ENCODE results near the gene SNAPC4. TPM values are rescaled to one million over a fixed set of nuclear protein-coding genes. Genes with fewer than 3 reads are reported as not detected.

The SNAPC4 gene
- total and polyA plus RNA-seq, 9 of the 15 experiments (the other 6 are each of a cell fraction or from before 2014, with no cell fraction given): 0.21 to 21.8 (median 8.8) TPM

DNA sequence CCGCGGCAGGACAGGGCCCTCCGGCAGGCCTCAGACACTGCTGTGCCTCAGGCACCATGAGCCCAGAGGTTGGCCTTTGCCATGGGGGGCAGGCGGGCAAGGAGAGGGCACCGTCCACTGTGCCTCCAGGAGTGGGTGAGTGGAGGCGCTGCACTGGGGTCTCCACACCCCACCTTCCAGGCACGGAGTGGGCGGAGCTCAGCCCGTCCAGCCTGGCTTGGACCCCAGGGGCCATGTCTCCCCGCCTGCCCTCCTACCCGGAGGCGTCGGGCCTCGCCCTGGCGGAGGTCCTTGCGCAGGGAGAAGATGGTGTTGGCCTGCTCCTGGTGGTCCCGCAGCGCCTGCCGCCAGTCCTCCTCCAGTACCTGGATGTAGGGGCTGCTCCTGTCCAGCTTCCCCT lies 29.9 kb downstream of the SNAPC4 start:
- in situ Hi-C loops (cut with MboI): no loop called here

DNA sequence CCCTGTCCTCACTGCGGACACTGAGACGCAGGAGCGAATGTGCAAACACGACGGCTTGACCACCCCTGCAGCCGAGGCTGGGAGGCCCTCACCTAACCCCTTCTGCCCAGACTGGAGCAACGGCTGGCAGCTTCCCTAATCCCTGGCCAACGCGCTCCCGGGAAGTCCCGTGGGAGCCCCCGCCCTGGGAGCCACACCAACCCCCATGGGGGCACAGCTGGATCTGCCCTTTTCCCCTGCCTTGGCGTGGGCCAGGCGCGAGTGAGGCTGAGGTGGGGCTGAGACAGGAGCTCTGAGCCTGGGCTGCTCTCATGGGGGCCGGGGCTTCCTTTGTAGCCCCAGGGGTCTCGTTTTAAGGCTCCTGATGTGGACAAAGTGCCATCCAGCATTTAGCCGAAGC lies 31.8 kb downstream of the SNAPC4 start:
- H4K20me1 ChIP-seq (replicated peaks; ENCODE audit: control insufficient read depth, insufficient read depth, low read length): no peaks in the 10 kb centered on the region
- ATAC-seq (no peak), FAIRE-seq (no peak), DNase-seq (ENCODE audit: extremely low read depth in 1 of 4, low spot score in 3 of 4) (no peak)
- H3K4me1 ChIP-seq (replicated peaks in 1 of 2; ENCODE audit: control insufficient read depth in 2 of 2, insufficient read depth in 2 of 2, low read length in 2 of 2): peaks cover 11 to 90% of the 10 kb centered on the region in 2 experiments; a peak in 4 of 5 replicates
- H3K9ac ChIP-seq (ENCODE audit: insufficient read depth in 1 of 2, low read depth in 2 of 2, low read length in 2 of 2): peak overlapping the region in 1 of 2 experiments; percentile 68; a peak in 2 of 4 replicates
- H3K4me2 ChIP-seq (ENCODE audit: insufficient read depth, low read length): no peak overlapping the region
- no peak overlapping the region for H3K4me3 ChIP-seq
- peaks cover 63% of the 10 kb centered on the region; the same call in 2 of the 3 replicates for H3K36me3 ChIP-seq (ENCODE audit: control insufficient read depth, insufficient read depth, low read length)
- in situ Hi-C loops (cut with MboI): no loop called here
- WGBS (ENCODE audit: insufficient coverage, low coverage, missing lambda C conversion rate): 92% methylated on average over 17 of the region's 18 CpGs
- BruUV-seq (replicated peaks): no TSS peak
- H3K27ac ChIP-seq (ENCODE audit: extremely low read depth, low read depth, low read length): no peak overlapping the region
- CTCF ChIA-PET (ENCODE audit: low intra/inter-chr PET ratio): no interaction called here
- TF ChIP-seq RBFOX2 (IDR thresholded peaks at IDR 0.05; ENCODE audit: low read depth, low read length) (peak; percentile 16; the same call in 1 of the 2 replicates), POLR2G (IDR thresholded peaks at IDR 0.05; ENCODE audit: low read depth, low read length) (0 out of 2 replicates have a peak, but pooled peaks have one; percentile 13), RBM25 (IDR thresholded peaks at IDR 0.05; ENCODE audit: low read depth, low read length, severe bottlenecking) (no peak)
- TF ChIP-seq, protein P1, sequence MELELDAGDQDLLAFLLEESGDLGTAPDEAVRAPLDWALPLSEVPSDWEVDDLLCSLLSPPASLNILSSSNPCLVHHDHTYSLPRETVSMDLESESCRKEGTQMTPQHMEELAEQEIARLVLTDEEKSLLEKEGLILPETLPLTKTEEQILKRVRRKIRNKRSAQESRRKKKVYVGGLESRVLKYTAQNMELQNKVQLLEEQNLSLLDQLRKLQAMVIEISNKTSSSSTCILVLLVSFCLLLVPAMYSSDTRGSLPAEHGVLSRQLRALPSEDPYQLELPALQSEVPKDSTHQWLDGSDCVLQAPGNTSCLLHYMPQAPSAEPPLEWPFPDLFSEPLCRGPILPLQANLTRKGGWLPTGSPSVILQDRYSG (tag; conservative IDR thresholded peaks at IDR 0.05; ENCODE audit: low read depth): no peak
- peaks cover 16% of the 10 kb centered on the region for H3K79me2 ChIP-seq (ENCODE audit: control insufficient read depth, insufficient read depth, low read length)
- no peaks in the 10 kb centered on the region for H3K9me1 ChIP-seq (ENCODE audit: control insufficient read depth, insufficient read depth, low read length)
- H2AFZ ChIP-seq (ENCODE audit: low read depth, low read length): no peak overlapping the region
- intact Hi-C loops (cut with micrococcal nuclease): no loop called here
- POLR2A ChIA-PET: interaction anchor here (0.6 to 1.2 kb wide), 2 partner anchors 10 to 200 kb away, joined by 3 to 4 read pairs; no protein-coding TSS in a partner anchor
- H3K27me3 ChIP-seq (ENCODE audit: control insufficient read depth in 2 of 2, insufficient read depth in 2 of 2, low read length in 2 of 2): no peaks in the 10 kb centered on the region
- no peaks in the 10 kb centered on the region for H3K9me3 ChIP-seq (replicated peaks; ENCODE audit: control insufficient read depth, insufficient read depth, low read depth, low read length)

More for the DNA sequence above, 29.9 kb downstream of the SNAPC4 start:
- no peak for DNase-seq (ENCODE audit: extremely low read depth in 1 of 4, low spot score in 3 of 4)
- H2AFZ ChIP-seq (ENCODE audit: low read depth, low read length): no peak overlapping the region
- H3K27ac ChIP-seq (ENCODE audit: extremely low read depth, low read depth, low read length): no peak overlapping the region
- peaks cover 9 to 89% of the 10 kb centered on the region in 2 experiments; a peak in 4 of 5 replicates for H3K4me1 ChIP-seq (replicated peaks in 1 of 2; ENCODE audit: control insufficient read depth in 2 of 2, insufficient read depth in 2 of 2, low read length in 2 of 2)
- POLR2A ChIA-PET: interaction anchor here (0.8 kb wide), 1 partner anchor 31 kb away, joined by 4 read pairs; no protein-coding TSS in a partner anchor
- no peak overlapping the region for H3K4me3 ChIP-seq
- no peaks in the 10 kb centered on the region for H3K9me3 ChIP-seq (replicated peaks; ENCODE audit: control insufficient read depth, insufficient read depth, low read depth, low read length)
- H3K9me1 ChIP-seq (ENCODE audit: control insufficient read depth, insufficient read depth, low read length): no peaks in the 10 kb centered on the region
- WGBS (ENCODE audit: insufficient coverage, low coverage, missing lambda C conversion rate): 92% methylated on average over 13 of the region's 19 CpGs
- no peaks in the 10 kb centered on the region for H4K20me1 ChIP-seq (replicated peaks; ENCODE audit: control insufficient read depth, insufficient read depth, low read length)
- H3K9ac ChIP-seq (ENCODE audit: insufficient read depth in 1 of 2, low read depth in 2 of 2, low read length in 2 of 2): peak overlapping the region in 1 of 2 experiments; percentile 2; a peak in 1 of 4 replicates
- TF ChIP-seq RBFOX2 (IDR thresholded peaks at IDR 0.05; ENCODE audit: low read depth, low read length): 0 out of 2 replicates have a peak, but pooled peaks have one; percentile 49
- TF ChIP-seq ZNF282 (CRISPR knock-in tag; IDR thresholded peaks at IDR 0.05): no peak
- TF ChIP-seq TCF7L2 (IDR thresholded peaks at IDR 0.05; ENCODE audit: low read depth, low read length): no peak
- TF ChIP-seq ZNF316 (IDR thresholded peaks at IDR 0.05): no peak
- no peak for TF ChIP-seq FUS (optimal IDR thresholded peaks at IDR 0.05; ENCODE audit: low read depth, low read length)
- CTCF ChIA-PET (ENCODE audit: low intra/inter-chr PET ratio): no interaction called here
- intact Hi-C loops (cut with micrococcal nuclease): no loop called here
- FAIRE-seq: no peak
- no peak for ATAC-seq
- no TSS peak for BruUV-seq (replicated peaks)
- H3K4me2 ChIP-seq (ENCODE audit: insufficient read depth, low read length): no peak overlapping the region
- H3K36me3 ChIP-seq (ENCODE audit: control insufficient read depth, insufficient read depth, low read length): peaks cover 68% of the 10 kb centered on the region; the same call in 2 of the 3 replicates
- no peaks in the 10 kb centered on the region for H3K27me3 ChIP-seq (ENCODE audit: control insufficient read depth in 2 of 2, insufficient read depth in 2 of 2, low read length in 2 of 2)
- H3K79me2 ChIP-seq (ENCODE audit: control insufficient read depth, insufficient read depth, low read length): peaks cover 24% of the 10 kb centered on the region
